Measurements from ENCODE around the gene ELF1.

DNA sequence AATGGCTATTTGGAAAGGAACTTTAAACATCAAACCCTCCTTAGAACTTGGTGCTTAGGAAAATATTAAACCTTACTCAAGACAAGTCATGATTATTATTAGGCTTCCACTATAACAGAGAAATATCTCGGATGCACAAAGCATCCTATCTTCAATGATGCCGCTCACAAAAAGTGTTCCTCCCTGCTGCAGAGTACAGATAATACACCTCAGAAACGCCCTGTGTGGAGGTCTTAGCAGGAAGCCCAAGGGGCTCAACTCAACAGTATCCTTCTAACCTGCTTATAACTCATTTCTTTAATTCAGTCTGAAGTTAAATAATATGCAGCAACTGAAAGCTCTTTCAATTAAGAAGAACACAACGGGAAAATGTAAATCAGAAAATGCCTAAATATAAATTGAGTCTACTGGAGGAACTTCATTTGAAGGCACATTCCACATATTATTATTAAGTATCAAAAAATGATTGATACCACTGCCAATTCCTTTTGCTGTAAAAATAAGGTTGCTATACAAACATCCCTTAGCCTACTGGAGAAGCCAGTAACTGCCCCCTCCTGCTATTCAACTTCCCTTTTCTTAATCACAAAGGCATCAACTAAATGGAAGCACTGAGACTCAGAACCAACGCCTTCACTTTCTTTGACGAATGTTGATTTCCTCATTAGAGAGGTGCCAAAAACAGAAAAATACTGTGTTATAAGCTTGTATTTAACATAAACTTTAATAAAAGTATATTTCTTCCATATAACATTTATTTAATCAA, 12.0 kb downstream of the ELF1 start:
- TF ChIP-seq, protein P1, sequence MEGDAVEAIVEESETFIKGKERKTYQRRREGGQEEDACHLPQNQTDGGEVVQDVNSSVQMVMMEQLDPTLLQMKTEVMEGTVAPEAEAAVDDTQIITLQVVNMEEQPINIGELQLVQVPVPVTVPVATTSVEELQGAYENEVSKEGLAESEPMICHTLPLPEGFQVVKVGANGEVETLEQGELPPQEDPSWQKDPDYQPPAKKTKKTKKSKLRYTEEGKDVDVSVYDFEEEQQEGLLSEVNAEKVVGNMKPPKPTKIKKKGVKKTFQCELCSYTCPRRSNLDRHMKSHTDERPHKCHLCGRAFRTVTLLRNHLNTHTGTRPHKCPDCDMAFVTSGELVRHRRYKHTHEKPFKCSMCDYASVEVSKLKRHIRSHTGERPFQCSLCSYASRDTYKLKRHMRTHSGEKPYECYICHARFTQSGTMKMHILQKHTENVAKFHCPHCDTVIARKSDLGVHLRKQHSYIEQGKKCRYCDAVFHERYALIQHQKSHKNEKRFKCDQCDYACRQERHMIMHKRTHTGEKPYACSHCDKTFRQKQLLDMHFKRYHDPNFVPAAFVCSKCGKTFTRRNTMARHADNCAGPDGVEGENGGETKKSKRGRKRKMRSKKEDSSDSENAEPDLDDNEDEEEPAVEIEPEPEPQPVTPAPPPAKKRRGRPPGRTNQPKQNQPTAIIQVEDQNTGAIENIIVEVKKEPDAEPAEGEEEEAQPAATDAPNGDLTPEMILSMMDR (IDR thresholded peaks at IDR 0.05): no peak
- TF ChIP-seq POLR2A (IDR thresholded peaks at IDR 0.05): no peak
